Embryonic facial prominence (tissue), 1 donor: ENCODE results near the gene RAD51C.
"Not testable (repeated sequence)": the region's sequence is repeated elsewhere in the genome, so short reads cannot be mapped to it uniquely, and the experiment has no call there.

ENCODE experiments used
- DNase-seq: peaks from one replicate; pipeline ENCODE4 v3.0.0-alpha.2; 2016; ENCODE audit errors: extremely low spot score

RAD51C gene

DNA sequence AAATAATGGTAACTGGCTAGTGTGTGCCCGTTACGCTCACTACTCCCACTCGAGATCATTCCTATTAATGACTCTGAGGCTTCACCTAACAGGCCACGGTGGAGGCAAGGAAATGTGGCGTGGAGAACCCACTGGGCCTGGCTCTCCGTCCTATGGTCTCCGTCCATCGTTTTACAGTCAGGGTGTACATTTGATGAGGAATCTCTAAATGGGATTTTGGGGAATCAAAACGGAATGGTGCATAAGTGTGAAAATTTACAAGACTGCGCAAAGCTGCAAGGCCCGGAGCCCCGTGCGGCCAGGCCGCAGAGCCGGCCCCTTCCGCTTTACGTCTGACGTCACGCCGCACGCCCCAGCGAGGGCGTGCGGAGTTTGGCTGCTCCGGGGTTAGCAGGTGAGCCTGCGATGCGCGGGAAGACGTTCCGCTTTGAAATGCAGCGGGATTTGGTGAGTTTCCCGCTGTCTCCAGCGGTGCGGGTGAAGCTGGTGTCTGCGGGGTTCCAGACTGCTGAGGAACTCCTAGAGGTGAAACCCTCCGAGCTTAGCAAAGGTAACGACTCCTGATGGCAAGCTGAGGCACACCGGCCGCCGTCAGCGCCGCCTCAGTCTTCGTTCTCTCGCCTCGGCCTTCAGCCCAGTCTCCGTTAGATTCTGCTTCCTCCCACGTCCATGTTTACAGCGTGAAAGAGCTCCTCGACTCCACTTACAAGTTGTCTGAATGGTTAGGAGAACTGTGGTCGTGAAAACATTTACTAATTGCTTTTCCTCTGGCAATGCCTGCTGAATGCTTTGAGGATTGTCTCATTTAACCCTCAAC is at the start of gene RAD51C:
Gene RAD51C (plus strand): TSS at position 364 of the 817 bp plus-strand sequence. CDS start 42 bp downstream, at position 406.
- peak; percentile 71 for DNase-seq

DNA sequence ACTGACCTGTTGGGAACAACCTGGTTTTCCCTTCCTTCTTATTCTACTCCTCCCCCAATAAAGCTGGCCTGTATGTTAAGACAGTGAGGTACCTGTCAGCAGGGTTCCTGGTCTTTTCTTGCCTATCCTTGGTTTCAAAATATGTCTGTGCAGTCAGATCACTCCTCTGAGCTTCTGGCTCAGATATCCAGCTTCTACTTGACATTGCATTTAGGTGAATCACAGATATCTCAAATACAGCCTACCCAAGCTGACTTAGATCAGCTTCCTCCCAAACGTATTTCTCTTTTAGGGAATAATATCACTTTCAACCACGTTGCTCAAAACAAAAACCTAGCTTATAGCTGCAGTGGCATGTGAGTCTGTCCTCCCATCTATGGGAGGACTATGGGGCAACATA is 49.3 kb upstream of the RAD51C start:
- DNase-seq = no peak

DNA sequence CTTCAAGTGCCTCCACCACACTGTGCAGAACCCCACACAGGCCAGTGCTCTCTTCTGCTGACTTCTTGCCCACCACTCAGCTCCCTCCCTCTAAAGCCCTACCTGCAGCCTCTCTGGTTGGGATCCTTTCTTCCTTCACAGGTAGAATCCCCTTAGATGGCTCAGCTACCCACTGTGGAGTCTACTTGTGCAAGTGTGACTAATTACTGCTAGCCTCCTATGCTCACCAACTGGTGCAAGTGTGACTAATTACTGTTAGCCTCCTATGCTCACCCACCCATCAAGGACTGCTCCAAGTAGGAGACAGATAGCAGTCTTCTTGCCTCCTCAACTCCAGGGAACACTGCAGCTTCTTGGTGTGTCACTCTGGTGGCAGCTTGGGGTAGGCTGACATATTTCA is 44.2 kb upstream of the RAD51C start:
- no peak for DNase-seq

DNA sequence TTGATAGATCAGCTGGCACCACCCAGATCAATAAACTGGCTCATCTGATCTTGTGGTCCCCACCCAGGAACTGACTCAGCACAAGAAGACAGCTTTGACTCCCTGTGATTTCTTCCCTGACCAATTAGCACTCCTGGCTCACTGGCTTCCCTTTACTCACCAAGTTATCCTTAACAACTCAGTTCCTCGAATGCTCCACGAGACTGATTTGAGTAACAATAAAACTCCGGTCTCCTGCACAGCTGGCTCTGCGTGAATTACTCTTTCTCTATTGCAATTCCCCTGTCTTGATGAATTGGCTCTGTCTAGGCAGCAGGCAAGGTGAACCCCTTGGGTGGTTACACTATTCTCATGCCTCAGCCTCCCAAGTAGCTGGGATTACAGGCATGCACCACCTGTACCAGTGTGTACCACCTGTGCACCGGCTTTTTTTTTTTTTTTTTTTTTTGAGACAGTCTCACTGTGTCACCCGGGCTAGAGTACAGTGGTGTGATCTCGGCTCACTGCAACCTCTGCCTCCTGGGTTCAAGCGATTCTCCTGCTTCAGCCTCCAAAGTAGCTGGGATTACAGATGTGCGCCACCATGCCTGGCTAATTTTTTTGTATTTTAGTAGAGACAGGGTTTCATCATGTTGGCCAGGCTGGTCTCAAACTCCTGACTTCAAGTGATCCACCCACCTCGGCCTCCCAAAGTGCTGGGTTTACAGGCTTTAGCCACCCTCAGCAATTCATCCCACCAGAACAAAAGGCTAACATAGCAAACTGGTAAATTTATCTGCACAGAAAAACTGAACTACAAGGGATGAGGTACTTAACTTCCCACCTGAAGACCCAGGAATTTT is 34.2 kb upstream of the RAD51C start:
- DNase-seq = not testable (repeated sequence)

DNA sequence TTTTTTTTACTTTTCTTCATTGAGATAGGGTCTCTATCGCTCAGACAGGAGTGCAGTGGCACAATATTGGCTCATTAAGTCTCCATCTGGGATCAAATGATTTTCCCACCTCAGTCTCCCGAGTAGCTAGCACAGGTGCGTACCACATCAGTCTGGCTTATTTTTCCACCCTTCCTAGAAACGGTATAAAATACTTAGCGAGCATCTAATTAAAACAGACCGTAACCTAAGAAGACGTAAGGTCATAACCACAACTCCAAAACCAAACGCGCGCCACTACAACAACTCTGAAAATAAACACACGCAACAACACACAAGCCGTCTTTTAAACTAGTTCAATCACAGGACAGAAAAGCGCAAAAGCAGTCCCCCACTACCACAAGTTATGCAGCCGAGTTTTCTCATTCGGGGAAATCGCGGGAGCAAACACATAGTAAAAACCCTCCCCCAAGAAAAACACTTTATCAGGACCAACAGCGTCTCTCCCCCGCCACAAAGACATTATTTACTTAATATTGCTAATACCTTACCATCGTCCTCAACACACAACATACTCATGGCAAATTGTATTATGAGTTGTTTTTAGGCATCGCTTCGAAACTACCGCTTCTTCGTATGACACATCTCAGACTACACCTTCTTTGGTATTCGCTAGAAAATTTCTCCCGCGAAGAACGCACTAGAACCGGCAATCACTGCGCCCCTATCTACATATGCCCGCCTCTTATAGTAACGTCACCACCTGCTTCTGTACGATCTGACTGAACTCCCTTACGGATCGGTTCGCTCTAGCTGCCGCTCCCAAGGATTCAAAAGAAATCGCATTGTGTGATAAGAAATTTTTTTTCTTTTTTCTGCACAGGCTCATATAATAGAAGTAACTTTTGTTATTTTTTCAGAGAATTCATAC is 33.3 kb upstream of the RAD51C start:
- DNase-seq = peak; percentile 93

DNA sequence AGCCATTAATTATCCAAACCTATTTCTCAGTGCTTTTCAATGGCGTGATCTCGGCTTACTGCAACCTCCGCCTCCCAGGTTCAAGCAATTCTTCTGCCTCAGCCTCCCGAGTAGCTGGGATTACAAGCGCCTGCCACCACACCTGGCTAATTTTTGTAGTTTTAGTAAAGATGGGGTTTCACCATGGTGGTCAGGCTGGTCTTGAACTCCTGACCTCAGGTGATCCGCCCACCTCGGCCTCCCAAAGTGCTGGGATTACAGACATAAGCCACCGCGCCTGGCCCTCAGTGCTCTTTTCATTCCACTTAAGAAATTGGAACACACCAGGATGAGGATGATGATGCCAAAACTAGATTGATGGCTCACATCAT is 32.7 kb upstream of the RAD51C start:
- not testable (repeated sequence) for DNase-seq

DNA sequence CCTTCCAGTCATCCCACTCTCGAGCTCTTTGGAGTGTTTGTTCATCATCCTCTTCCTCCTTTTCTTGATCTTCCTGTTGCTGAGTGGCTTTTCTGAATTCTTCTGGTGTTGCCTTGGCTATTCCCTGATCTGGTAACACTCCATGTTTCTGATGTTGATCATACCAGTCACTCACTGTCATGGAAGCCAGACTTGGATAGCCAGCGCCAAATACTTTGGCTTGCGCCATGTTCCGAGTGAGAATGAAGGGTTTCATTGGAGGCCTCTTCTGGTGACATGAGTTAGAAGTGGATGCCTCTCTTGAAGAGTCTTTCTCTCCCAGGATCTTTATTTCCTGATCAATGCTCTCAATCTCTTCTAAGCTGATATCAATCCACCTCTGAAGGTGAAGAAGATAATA is 31.8 kb upstream of the RAD51C start:
- DNase-seq = no peak

DNA sequence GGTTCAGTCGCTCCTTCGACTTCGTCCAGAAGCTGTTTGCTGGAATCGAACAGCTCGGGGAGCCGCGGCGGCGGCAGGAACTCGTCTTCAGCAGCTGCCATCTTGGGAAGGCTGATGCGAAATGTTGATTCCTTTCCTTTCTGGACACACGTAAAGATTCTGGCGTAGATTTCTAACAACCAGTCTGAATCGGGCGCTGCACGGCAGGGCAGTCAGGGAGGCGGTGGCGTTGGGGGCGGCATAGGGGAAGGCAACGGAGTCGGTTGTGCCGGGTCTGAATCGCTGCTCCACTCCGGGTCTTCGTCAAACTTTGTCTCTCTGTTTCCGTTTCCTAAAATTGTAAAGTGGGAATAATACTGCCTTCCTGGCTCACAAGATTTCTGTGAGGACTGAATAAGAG is 30.9 kb upstream of the RAD51C start:
- no peak for DNase-seq

DNA sequence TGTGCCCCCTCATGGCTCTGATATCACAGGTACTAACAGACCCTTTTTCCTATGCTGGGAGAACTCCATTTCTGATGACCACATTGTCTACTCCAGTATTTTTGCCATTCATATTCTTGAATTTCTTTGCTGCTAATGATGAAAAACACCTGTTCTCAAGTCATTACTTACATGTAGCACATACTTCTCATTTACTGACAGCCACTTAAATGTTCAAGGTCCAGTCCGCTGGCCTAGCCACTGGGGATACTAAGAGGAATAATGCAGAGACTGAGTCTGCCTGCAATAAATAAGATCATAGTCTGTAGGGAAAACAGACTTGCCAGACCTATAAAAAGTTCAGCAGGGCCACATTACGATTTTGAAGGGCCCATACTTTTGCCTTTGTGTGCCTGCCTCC is 28.1 kb upstream of the RAD51C start:
- no peak for DNase-seq

DNA sequence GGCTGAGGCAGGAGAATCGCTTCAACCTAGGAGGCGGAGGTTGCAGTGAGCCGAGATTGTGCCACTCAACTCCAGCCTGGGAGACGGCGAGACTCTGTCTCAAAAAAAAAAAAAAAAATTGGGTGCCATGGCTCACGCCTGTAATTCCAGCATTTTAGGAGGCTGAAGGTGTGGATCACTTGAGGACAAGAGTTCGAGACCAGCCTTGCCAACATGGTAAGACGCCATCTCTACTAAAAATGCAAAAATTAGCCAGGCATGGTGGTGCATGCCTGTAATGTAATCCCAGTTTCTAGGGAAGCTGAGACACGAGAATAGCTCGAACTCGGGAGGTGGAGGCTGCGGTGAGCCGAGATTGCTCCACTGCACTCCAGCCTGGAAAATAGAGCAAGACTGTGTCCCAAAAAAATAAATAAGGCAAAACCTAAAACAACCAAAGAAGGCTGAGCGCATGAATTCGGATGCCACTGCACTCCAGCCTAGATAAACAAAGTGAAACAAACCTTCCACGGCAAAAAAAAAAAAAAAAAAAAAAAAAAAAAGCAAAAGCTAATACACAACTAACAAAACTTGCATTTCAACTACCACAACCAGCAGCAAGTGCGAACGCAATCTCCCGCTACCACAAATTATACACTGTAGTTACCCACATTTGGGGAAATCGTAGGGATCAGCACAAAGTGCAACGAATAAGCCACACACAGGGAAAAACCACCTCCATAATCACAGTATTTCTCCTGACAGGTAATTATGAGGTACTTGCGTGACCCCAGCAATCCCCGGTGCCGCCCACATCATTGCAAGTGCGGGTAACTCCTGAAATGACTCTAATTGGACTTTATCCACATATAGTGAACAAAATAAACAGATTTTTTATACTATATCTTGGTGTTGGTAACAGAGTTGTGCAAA is 26.2 kb upstream of the RAD51C start:
- no peak for DNase-seq

DNA sequence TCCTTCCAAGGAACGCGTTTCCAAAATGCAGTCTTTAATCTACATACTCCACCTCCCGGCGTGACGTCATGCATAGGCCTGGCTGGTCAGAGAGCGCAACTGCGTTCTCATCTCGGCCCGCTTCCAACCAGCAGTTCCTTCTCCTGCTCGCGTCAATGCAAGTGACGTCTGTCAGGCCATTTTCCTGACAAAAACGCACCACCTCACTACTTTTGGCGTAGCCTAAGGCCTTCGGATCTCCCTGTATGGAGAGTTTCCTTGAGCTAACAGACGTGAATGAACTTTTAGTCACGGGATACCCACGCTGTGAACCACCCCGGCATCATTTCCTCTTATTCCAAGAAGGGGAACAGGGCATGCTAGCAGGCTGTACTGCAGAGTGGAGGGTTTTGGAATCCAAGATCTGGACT is 25.5 kb upstream of the RAD51C start:
- peak; percentile 28 for DNase-seq

DNA sequence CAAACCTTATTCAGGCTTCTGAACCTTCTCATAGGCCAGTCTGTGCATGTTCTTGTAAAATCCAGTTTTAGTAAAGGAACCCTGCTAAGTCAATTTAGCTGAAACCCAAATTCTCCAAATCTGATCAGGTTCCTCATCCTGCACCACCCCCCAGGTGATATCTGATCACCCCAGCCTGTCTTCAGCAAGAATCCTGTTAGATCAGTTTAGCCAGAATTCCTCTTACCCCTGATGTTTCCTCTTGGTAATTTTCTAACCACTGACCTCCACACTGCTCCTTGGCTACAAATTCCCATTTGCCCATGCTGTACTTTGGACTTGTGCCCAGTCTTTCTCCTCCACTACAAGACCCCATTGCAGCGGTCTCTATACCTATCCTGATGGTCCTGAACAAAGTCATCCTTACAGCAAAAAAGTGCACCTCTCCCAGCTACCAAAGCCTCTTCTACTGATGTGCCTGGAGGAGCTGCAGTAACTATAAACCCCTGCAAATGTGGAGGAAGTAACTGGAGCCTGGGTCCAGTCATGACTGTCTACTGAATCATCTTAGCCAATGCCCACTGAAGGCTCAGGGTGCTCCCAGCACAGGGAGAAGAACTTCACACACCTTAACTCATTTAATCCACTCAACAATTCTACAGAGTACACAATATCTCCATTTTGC is 24.3 kb upstream of the RAD51C start:
- DNase-seq = no peak

DNA sequence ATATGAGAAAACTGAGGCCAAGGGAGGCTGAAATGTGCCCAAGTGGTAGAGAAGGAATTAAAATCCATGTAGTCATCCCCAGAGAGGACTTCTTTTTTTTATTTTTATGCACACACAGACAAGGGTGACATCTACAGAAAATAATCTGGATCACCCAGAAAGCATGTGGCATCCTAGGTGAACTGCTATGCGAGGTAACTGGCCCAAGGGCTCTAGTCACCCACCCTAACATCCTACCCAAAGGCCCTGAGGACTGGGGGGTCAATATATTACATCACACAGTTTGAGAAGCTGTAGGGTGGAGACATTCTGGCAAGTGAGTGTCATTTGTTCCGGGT is 23.8 kb upstream of the RAD51C start:
- DNase-seq = no peak

DNA sequence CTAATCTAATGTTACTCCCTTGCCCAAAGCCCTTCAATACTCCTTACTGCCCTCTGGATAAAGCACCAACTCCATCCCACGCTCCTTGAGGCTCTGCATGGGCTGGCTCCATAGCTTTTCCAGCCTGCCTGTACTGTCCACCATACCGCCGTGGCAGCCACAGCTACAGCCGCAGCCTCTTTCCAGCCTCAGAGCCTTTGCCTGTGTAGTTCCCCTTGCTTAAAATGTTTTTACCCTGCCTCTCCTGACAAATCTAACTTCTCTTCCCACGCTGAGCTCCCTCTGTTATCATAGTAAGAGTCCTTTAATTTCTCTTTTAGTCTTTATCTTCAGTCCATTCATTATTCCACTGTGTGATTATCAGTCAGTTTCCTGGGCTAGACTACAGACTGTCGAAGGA is 22.5 kb upstream of the RAD51C start:
- DNase-seq = no peak

DNA sequence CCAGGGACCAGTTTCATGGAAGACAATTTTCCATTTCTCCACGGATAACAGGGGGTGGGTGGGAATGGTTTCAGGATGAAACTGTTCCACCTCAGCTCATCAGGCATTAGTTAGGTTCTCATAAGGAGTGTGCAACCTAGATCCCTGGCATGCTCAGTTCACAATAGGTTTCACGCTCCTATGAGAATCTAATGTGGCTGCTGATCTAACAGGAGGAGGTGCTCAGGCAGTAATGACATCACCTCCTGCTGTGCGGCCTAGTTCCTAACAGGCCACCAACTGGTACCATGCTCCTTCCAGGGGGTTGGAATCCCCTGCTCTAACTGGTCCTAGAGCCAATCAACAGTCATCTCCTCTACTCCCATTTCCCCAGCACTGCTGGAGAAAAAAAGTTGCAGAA is 20.4 kb upstream of the RAD51C start:
- DNase-seq = no peak

DNA sequence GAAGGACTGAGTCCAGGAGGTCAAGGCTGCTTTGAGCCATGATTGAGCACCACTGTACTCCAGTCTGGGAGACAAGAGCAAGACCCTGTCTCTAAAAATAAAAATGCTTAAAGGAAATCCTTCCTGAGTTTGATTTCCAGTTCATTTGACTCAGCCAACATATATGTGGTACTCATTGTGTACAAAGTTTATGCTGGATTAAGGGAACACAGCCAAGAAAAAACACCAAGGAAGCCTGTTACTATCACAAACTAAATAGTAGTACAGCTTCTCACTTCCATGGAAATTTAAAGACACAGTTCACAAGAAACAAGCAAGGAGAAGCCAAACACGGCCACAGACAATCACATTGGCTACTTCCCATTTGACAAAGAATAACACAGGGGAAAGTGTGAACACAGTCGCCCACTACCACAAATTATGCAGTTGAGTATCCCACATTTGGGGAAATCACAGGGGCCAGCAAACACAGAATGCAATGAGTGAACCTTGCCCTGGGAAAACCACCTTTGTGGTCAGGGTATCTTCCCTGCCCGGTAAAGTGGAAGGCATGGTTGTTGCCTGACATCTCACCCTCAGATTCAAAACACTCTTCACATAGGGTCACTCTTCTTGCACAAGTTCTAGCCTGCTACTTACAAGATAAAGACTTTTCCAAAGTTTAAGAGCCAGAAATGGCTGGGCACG is 15.1 kb upstream of the RAD51C start:
- no peak for DNase-seq

DNA sequence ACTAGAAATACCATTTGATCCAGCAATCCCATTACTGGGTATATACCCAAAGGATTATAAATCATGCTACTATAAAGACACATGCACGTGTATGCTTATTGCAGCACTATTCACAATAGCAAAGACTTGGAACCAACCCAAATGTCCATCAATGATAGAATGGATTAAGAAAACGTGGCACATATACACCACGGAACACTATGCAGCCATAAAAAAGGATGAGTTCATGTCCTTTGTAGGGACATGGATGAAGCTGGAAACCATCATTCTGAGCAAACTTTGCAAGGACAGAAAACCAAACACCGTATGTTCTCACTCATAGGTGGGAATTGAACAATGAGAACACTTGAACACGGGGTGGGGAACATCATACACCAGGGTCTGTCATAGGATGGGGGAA is 14.1 kb upstream of the RAD51C start:
- DNase-seq = not testable (repeated sequence)

DNA sequence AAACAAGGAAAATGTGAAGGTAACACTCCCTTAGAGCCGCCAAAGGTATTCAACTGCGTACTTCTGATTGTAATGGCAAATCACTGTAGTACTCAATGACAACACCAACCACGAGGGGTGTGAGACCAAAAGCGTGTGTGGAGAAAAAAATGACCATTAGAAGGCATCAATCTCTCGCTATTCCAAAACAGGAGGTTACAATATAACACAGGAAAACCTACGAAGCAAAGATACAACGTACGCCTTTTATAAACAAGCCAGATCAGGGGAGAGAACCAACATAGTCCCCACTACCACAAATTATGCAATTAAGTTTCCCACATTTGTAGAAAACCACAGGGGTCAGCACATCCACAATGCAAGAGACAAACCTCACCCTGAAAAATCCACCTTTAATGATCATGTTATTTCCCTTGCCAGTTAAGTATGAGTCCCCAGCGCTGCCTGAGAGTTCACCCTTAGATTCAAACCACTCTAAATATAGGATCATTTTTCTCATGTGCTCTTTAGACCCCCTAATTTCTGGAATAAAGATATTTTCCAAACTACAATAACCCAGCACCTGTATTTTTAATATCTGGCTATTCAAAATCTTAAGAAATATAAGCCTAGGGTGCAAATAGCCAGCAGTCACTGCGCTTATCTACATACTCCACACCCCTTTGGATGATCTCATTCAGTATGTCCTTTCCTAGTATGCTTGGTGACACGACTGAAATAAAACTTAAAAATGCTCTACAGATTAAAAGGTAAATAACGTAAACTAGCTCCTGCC is 13.0 kb upstream of the RAD51C start:
- DNase-seq = no peak

DNA sequence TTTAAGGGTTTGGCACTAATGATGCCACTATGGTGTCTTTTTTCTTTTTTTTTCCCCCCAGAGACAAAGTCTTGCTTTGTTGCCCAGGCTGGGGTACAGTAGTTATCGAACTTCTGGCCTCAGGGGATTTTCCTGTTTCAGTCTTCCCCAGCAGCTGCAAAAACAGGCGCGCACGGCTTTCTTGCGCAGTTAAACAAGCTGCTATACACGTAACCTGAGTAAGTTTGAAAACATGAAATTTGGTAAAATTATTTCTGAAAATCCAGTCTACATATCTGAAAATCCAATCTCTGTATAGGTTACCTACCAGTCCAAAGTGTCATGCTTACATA is 12.4 kb upstream of the RAD51C start:
- DNase-seq = no peak
